Effector CD8-positive, alpha-beta T cell (primary cell): ENCODE data around the gene ST8SIA1.

Source experiments
- DNase-seq: peaks from one replicate; lab custom pipeline; 2025; lab: John Stamatoyannopoulos, UW

ST8SIA1 gene

GRCh38 chr12:22329621-22330020 lies 4.9 kb downstream of the ST8SIA1 start:
- DNase-seq = no peak

GRCh38 chr12:22325218-22325617 lies 9.3 kb downstream of the ST8SIA1 start:
- no peak for DNase-seq

GRCh38 chr12:22322091-22322490 lies 12.4 kb downstream of the ST8SIA1 start:
- no peak for DNase-seq

- DNase-seq = no peak
Observed at GRCh38 chr12:22321638-22322037, 12.9 kb downstream of the ST8SIA1 start.

- no peak for DNase-seq
Observed at GRCh38 chr12:22321018-22321605, 13.4 kb downstream of the ST8SIA1 start.

GRCh38 chr12:22318108-22318737 lies 16.3 kb downstream of the ST8SIA1 start:
- DNase-seq = no peak

GRCh38 chr12:22313963-22314330 lies 20.6 kb downstream of the ST8SIA1 start:
- DNase-seq = no peak

GRCh38 chr12:22313286-22313962 lies 21.1 kb downstream of the ST8SIA1 start:
- no peak for DNase-seq

GRCh38 chr12:22312336-22312735 lies 22.2 kb downstream of the ST8SIA1 start:
- no peak for DNase-seq

GRCh38 chr12:22310709-22311108 lies 23.8 kb downstream of the ST8SIA1 start:
- no peak for DNase-seq

GRCh38 chr12:22310275-22310674 lies 24.2 kb downstream of the ST8SIA1 start:
- no peak for DNase-seq

GRCh38 chr12:22307811-22308210 lies 26.7 kb downstream of the ST8SIA1 start:
- no peak for DNase-seq

- no peak for DNase-seq
Observed at GRCh38 chr12:22306311-22306710, 28.2 kb downstream of the ST8SIA1 start.

GRCh38 chr12:22304341-22304740 lies 30.2 kb downstream of the ST8SIA1 start:
- no peak for DNase-seq

- DNase-seq = no peak
Observed at GRCh38 chr12:22299294-22299912, 35.1 kb downstream of the ST8SIA1 start.

- DNase-seq = no peak
Observed at GRCh38 chr12:22289250-22289649, 45.3 kb downstream of the ST8SIA1 start.

GRCh38 chr12:22287776-22288621 lies 46.5 kb downstream of the ST8SIA1 start:
- no peak for DNase-seq

- DNase-seq = no peak
Observed at GRCh38 chr12:22287101-22287500, 47.4 kb downstream of the ST8SIA1 start.

- no peak for DNase-seq
Observed at GRCh38 chr12:22286569-22286968, 47.9 kb downstream of the ST8SIA1 start.

- no peak for DNase-seq
Observed at GRCh38 chr12:22285846-22286245, 48.7 kb downstream of the ST8SIA1 start.

GRCh38 chr12:22284871-22285270 lies 49.6 kb downstream of the ST8SIA1 start:
- DNase-seq = no peak

- no peak for DNase-seq
Observed at GRCh38 chr12:22283508-22283907, 51.0 kb downstream of the ST8SIA1 start.
